Measurements from ENCODE around the gene USP22. TPM values are rescaled to one million over a fixed set of nuclear protein-coding genes. Genes with fewer than 3 reads are reported as not detected.
A peak's percentile ranks its signal among the peaks of the same experiment; 100 is the strongest.

USP22 gene
- polyA plus RNA-seq, 3 donors: 20.4 to 69.9 (median 27.3) TPM

GRCh38 chr17:20952183-20952582, 90.6 kb downstream of the USP22 start:
- TF ChIP-seq CTCF (IDR thresholded peaks at IDR 0.05): peak; percentile 9
- no peaks in the 10 kb centered on the region for H3K36me3 ChIP-seq (replicated peaks in 1 of 2; ENCODE audit: control insufficient read depth in 1 of 2, insufficient read depth in 2 of 2, low read length in 2 of 2)
- 67% methylated on average over 1 of the region's 7 CpGs for WGBS (ENCODE audit: insufficient coverage)
- H4K20me1 ChIP-seq (ENCODE audit: insufficient read depth, low read length): no peaks in the 10 kb centered on the region
- Mint-ChIP-seq H3K4me3 (no peak overlapping the region), H3K27me3 (ENCODE audit: low read depth in 3 of 3) (peaks cover 5 to 8% (median 8%) of the 10 kb centered on the region in 3 donors), H3K36me3 (no peaks in the 10 kb centered on the region), H3K9me3 (peaks cover 0 to 2% (median 0%) of the 10 kb centered on the region in 7 donors), H3K27ac (no peak overlapping the region), H3K4me1 (peaks cover 13% of the 10 kb centered on the region)
- no peak overlapping the region for H3K27ac ChIP-seq (ENCODE audit: low read depth in 1 of 2, low read length in 2 of 2)
- H3K4me1 ChIP-seq (ENCODE audit: control insufficient read depth in 1 of 2, insufficient read depth in 2 of 2, low read length in 2 of 2): no peaks in the 10 kb centered on the region
- H3K9ac ChIP-seq (ENCODE audit: insufficient read depth, low read length, poor library complexity, severe bottlenecking): no peak overlapping the region
- no peak overlapping the region for H3K4me3 ChIP-seq (replicated peaks in 1 of 3; ENCODE audit: low read depth in 2 of 3, low read length in 3 of 3)
- H3K79me2 ChIP-seq (ENCODE audit: insufficient read depth, low read length): no peaks in the 10 kb centered on the region
- intact Hi-C loops (cut with micrococcal nuclease): no loop called here
- no peaks in the 10 kb centered on the region for H3K27me3 ChIP-seq (ENCODE audit: control insufficient read depth in 2 of 2, insufficient read depth in 2 of 2, low read length in 2 of 2)
- no peak overlapping the region for H2AFZ ChIP-seq (ENCODE audit: insufficient read depth, low read depth, low read length, poor library complexity, severe bottlenecking)
- H3K4me2 ChIP-seq (replicated peaks; ENCODE audit: extremely low read depth, low read length, poor library complexity, severe bottlenecking): no peak overlapping the region
- no peaks in the 10 kb centered on the region for H3K9me3 ChIP-seq (replicated peaks in 1 of 2; ENCODE audit: control insufficient read depth in 1 of 2, insufficient read depth in 1 of 2, low read length in 2 of 2)
- DNase-seq: no peak

Small RNA genes lying within 50 kb of the gene (small RNA-seq; reads per million reads assigned to genes)
- gene AC087393.1 (ENCODE audit: insufficient read length, low read depth): not detected

Other genes with a start within 250 kb of the USP22 start
- gene DHRS7B, start 84.0 kb upstream of the USP22 start, polyA plus RNA-seq: 10 to 100 TPM; 23.2 to 37.8 (median 33.9) TPM
- gene TMEM11, start 171.2 kb upstream of the USP22 start, polyA plus RNA-seq: 10 to 100 TPM; 25.7 to 68.1 (median 59.5) TPM
- gene NATD1, start 210.4 kb upstream of the USP22 start, polyA plus RNA-seq: 10 to 100 TPM in 1 of 3 donors, 1 to 10 TPM in 2; 3.0 to 13.6 (median 3.8) TPM
- gene MAP2K3, start 241.7 kb upstream of the USP22 start, polyA plus RNA-seq: 100 to 1,000 TPM; 107 to 166 (median 164) TPM

Measured in CD14-positive monocyte (primary cell).